ENCODE data around the gene KLHDC3. TPM values are rescaled to one million over a fixed set of nuclear protein-coding genes. Genes with fewer than 3 reads are reported as not detected.

KLHDC3 gene
- total and polyA plus RNA-seq, 2 of the 13 experiments (the other 11 are each of a cell fraction or from before 2014, with no cell fraction given), result 78.3 to 91.5 TPM

DNA sequence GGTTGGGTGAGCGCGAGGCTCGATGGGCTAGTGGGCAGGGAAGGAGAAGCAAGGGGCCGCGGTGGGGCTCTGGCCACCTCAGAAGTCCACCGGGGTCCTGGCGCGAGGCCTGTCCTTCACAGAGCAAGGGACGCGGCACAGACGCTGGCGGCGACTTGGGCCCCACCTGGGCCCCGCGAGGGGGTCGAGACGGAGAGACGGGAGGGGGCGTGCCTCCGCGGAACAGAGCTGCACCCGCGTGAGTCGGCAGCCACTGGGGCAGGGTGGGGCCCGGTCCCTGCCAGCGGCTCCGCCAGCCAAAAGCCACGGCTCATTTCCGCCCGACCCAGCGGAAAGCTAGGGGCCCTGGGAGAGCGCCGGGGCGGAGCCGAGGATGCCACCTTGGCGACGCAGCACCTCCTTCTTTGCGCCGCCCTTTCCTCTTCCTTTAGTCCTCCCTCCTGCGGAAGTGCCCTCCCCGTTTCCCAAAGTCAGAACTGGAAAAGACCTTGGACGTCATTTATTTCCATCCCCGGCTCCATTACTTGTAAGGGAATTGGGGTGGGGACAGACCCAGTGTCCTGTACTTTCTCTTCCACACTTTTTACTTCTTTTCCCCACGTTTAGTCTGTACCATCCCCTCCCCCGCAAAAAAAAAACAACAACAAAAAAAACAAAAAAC lies 39.6 kb downstream of the KLHDC3 start, which contains the start of gene CUL7 (continued):
- TF ChIP-seq, protein P1, sequence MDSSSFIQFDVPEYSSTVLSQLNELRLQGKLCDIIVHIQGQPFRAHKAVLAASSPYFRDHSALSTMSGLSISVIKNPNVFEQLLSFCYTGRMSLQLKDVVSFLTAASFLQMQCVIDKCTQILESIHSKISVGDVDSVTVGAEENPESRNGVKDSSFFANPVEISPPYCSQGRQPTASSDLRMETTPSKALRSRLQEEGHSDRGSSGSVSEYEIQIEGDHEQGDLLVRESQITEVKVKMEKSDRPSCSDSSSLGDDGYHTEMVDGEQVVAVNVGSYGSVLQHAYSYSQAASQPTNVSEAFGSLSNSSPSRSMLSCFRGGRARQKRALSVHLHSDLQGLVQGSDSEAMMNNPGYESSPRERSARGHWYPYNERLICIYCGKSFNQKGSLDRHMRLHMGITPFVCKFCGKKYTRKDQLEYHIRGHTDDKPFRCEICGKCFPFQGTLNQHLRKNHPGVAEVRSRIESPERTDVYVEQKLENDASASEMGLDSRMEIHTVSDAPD (CRISPR knock-in tag; IDR thresholded peaks at IDR 0.05), result peak; percentile 70; the same call in 1 of the 2 replicates
- peak; percentile 85 for TF ChIP-seq ZMYM4 (CRISPR knock-in tag; IDR thresholded peaks at IDR 0.05)
- no peak for TF ChIP-seq TCF7 (IDR thresholded peaks at IDR 0.05; ENCODE audit: low read depth)
- TF ChIP-seq KAT7 (CRISPR knock-in tag; IDR thresholded peaks at IDR 0.05; ENCODE audit: borderline replicate concordance), result peak; percentile 98
- no peak for TF ChIP-seq MTA3 (CRISPR knock-in tag; IDR thresholded peaks at IDR 0.05)
- TF ChIP-seq, protein P2, sequence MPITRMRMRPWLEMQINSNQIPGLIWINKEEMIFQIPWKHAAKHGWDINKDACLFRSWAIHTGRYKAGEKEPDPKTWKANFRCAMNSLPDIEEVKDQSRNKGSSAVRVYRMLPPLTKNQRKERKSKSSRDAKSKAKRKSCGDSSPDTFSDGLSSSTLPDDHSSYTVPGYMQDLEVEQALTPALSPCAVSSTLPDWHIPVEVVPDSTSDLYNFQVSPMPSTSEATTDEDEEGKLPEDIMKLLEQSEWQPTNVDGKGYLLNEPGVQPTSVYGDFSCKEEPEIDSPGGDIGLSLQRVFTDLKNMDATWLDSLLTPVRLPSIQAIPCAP (CRISPR knock-in tag; IDR thresholded peaks at IDR 0.05; ENCODE audit: low read depth), result peak; percentile 68; the same call in 1 of the 2 replicates
- peak; percentile 82 for TF ChIP-seq ZNF781 (CRISPR knock-in tag; IDR thresholded peaks at IDR 0.05; ENCODE audit: borderline replicate concordance, not compliant biosample characterization)
- no peak for TF ChIP-seq FOXA1 (IDR thresholded peaks at IDR 0.05)
- TF ChIP-seq FOXA1 (CRISPR knock-in tag; IDR thresholded peaks at IDR 0.05), result peak; percentile 20; the same call in 1 of the 2 replicates
- TF ChIP-seq NR2F6 (IDR thresholded peaks at IDR 0.05), result no peak
- peak; percentile 62 for TF ChIP-seq NR2F6 (CRISPR knock-in tag; IDR thresholded peaks at IDR 0.05)
- TF ChIP-seq PAX8 (CRISPR knock-in tag; IDR thresholded peaks at IDR 0.05; ENCODE audit: borderline replicate concordance), result peak; percentile 38; the same call in 1 of the 2 replicates
- 0 out of 2 replicates have a peak, but pooled peaks have one; percentile 58 for TF ChIP-seq ZNF775 (CRISPR knock-in tag; IDR thresholded peaks at IDR 0.05; ENCODE audit: borderline replicate concordance)
- TF ChIP-seq, protein P3, sequence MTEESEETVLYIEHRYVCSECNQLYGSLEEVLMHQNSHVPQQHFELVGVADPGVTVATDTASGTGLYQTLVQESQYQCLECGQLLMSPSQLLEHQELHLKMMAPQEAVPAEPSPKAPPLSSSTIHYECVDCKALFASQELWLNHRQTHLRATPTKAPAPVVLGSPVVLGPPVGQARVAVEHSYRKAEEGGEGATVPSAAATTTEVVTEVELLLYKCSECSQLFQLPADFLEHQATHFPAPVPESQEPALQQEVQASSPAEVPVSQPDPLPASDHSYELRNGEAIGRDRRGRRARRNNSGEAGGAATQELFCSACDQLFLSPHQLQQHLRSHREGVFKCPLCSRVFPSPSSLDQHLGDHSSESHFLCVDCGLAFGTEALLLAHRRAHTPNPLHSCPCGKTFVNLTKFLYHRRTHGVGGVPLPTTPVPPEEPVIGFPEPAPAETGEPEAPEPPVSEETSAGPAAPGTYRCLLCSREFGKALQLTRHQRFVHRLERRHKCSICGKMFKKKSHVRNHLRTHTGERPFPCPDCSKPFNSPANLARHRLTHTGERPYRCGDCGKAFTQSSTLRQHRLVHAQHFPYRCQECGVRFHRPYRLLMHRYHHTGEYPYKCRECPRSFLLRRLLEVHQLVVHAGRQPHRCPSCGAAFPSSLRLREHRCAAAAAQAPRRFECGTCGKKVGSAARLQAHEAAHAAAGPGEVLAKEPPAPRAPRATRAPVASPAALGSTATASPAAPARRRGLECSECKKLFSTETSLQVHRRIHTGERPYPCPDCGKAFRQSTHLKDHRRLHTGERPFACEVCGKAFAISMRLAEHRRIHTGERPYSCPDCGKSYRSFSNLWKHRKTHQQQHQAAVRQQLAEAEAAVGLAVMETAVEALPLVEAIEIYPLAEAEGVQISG (CRISPR knock-in tag; IDR thresholded peaks at IDR 0.05), result peak; percentile 91
- no peak for TF ChIP-seq TBX3 (IDR thresholded peaks at IDR 0.05; ENCODE audit: borderline replicate concordance)
- peak; percentile 97 for TF ChIP-seq ZNF782 (CRISPR knock-in tag; IDR thresholded peaks at IDR 0.05; ENCODE audit: borderline replicate concordance)
- TF ChIP-seq, protein P4, sequence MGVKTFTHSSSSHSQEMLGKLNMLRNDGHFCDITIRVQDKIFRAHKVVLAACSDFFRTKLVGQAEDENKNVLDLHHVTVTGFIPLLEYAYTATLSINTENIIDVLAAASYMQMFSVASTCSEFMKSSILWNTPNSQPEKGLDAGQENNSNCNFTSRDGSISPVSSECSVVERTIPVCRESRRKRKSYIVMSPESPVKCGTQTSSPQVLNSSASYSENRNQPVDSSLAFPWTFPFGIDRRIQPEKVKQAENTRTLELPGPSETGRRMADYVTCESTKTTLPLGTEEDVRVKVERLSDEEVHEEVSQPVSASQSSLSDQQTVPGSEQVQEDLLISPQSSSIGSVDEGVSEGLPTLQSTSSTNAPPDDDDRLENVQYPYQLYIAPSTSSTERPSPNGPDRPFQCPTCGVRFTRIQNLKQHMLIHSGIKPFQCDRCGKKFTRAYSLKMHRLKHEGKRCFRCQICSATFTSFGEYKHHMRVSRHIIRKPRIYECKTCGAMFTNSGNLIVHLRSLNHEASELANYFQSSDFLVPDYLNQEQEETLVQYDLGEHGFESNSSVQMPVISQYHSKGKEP (CRISPR knock-in tag; IDR thresholded peaks at IDR 0.05), result peak; percentile 71; the same call in 1 of the 2 replicates
- no peak for TF ChIP-seq SCMH1 (CRISPR knock-in tag; IDR thresholded peaks at IDR 0.05; ENCODE audit: borderline replicate concordance)
- TF ChIP-seq POLR2AphosphoS2 (IDR thresholded peaks at IDR 0.05; ENCODE audit: low read depth, low read length), result no peak
- TF ChIP-seq TEAD2 (CRISPR knock-in tag; IDR thresholded peaks at IDR 0.05), result no peak
- TF ChIP-seq, protein P5, sequence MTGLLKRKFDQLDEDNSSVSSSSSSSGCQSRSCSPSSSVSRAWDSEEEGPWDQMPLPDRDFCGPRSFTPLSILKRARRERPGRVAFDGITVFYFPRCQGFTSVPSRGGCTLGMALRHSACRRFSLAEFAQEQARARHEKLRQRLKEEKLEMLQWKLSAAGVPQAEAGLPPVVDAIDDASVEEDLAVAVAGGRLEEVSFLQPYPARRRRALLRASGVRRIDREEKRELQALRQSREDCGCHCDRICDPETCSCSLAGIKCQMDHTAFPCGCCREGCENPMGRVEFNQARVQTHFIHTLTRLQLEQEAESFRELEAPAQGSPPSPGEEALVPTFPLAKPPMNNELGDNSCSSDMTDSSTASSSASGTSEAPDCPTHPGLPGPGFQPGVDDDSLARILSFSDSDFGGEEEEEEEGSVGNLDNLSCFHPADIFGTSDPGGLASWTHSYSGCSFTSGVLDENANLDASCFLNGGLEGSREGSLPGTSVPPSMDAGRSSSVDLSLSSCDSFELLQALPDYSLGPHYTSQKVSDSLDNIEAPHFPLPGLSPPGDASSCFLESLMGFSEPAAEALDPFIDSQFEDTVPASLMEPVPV (CRISPR knock-in tag; IDR thresholded peaks at IDR 0.05), result peak; percentile 97
- peak; percentile 45; the same call in 1 of the 2 replicates for TF ChIP-seq SSRP1 (CRISPR knock-in tag; IDR thresholded peaks at IDR 0.05)
- peak; percentile 89 for TF ChIP-seq ZSCAN31 (CRISPR knock-in tag; IDR thresholded peaks at IDR 0.05; ENCODE audit: low read depth)
